HepG2 (cell line): ENCODE data around the gene UCK2. TPM values are rescaled to one million over a fixed set of nuclear protein-coding genes. Genes with fewer than 3 reads are reported as not detected.

Experiments used
- FOXK2 ChIP-seq: fragments of 450-650 bp; IDR thresholded peaks from 2 replicates; pipeline ENCODE4 v1.6.1; 2016
- KLF12 ChIP-seq: sonication (generic); formaldehyde crosslinking; IDR thresholded peaks from 2 replicates; pipeline ENCODE4 v1.4.0; 2020; ENCODE audit warnings: missing genetic modification reagents, borderline replicate concordance
- NFE2L2 ChIP-seq: fragments of 150-350 bp; IDR thresholded peaks from 2 replicates; pipeline ENCODE4 v1.6.1; 2014; ENCODE audit warnings: low read length
- POLR2AphosphoS2 ChIP-seq: IDR thresholded peaks from 2 replicates; pipeline ENCODE4 v1.6.1; 2011; ENCODE audit warnings: low read depth, low read length, improper control_type of control experiment
- SNAI1 ChIP-seq: sonication (generic); formaldehyde crosslinking; IDR thresholded peaks from 2 replicates; pipeline ENCODE4 v1.5.0; 2020; ENCODE audit warnings: mild to moderate bottlenecking, missing genetic modification reagents, borderline replicate concordance
- SRY ChIP-seq: sonication (generic); formaldehyde crosslinking; IDR thresholded peaks from 2 replicates; pipeline ENCODE4 v1.8.0; 2022; ENCODE audit warnings: mild to moderate bottlenecking, missing genetic modification reagents
- TMF1 ChIP-seq: sonication (generic); formaldehyde crosslinking; IDR thresholded peaks from 2 replicates; pipeline ENCODE4 v1.8.1; 2022; ENCODE audit warnings: low read depth, missing genetic modification reagents
- WIZ ChIP-seq: sonication (generic); formaldehyde crosslinking; IDR thresholded peaks from 2 replicates; pipeline ENCODE4 v1.5.1; 2020; ENCODE audit warnings: mild to moderate bottlenecking, missing genetic modification reagents
- ZBTB3 ChIP-seq: sonication (generic); formaldehyde crosslinking; IDR thresholded peaks from 2 replicates; pipeline ENCODE4 v1.4.0; 2020; ENCODE audit warnings: low read depth, mild to moderate bottlenecking, moderate library complexity, missing genetic modification reagents, borderline replicate concordance
- ZC3H4 ChIP-seq: sonication (generic); formaldehyde crosslinking; IDR thresholded peaks from 2 replicates; pipeline ENCODE4 v1.4.0; 2020; ENCODE audit warnings: missing genetic modification reagents, borderline replicate concordance
- ZFP36L2 ChIP-seq: sonication (generic); formaldehyde crosslinking; IDR thresholded peaks from 2 replicates; pipeline ENCODE4 v1.4.0; 2020; ENCODE audit warnings: missing genetic modification reagents
- ZNF709 ChIP-seq: sonication (generic); formaldehyde crosslinking; IDR thresholded peaks from 2 replicates; pipeline ENCODE4 v1.5.0; 2020; ENCODE audit warnings: mild to moderate bottlenecking, missing genetic modification reagents
- ZSCAN21 ChIP-seq: sonication (generic); formaldehyde crosslinking; IDR thresholded peaks from 2 replicates; pipeline ENCODE4 v1.8.0; 2022; ENCODE audit warnings: mild to moderate bottlenecking, missing genetic modification reagents, moderate library complexity, borderline replicate concordance
- polyA plus RNA-seq, 8 experiments: library from polyadenylated mRNA; depleted of rRNA in 3 of 8; stranded (reverse) in 7 of 8; unstranded in 1 of 8; fragments of >200 nt; fragmentation: Illumina TruSeq in 4 of 8; extraction: Trizol in 4 of 8; gene quantifications; 2 replicates each; pipeline versions ENCODE4 v1.2.1 to v1.2.3, GENCODE V29; 2011 to 2016; ENCODE audit warnings: low read depth in 4 of 8, missing spikeins in 1 of 8, mixed read lengths in 1 of 8; ENCODE audit not compliant: insufficient read depth in 1 of 8
- total RNA-seq, 5 experiments: library from RNA; depleted of rRNA; stranded (reverse); fragments of >200 nt; fragmentation: Illumina TruSeq; extraction: Trizol; gene quantifications; 2 replicates each; pipeline ENCODE4 v1.2.3, GENCODE V29; 2016; ENCODE audit warnings: low read depth in 1 of 5
- TF ChIP-seq, protein P1 (sequence below): sonication (generic); formaldehyde crosslinking; IDR thresholded peaks from 2 replicates; pipeline ENCODE4 v1.9.0; 2022; ENCODE audit warnings: missing genetic modification reagents, mild to moderate bottlenecking, borderline replicate concordance
- TF ChIP-seq, protein P2 (sequence below): sonication (generic); formaldehyde crosslinking; IDR thresholded peaks from 2 replicates; pipeline ENCODE4 v1.5.0; 2020; ENCODE audit warnings: mild to moderate bottlenecking, missing genetic modification reagents
- TF ChIP-seq, protein P3 (sequence below): sonication (generic); formaldehyde crosslinking; IDR thresholded peaks from 2 replicates; pipeline ENCODE4 v1.9.0; 2022; ENCODE audit warnings: low read depth, missing genetic modification reagents
- TF ChIP-seq, protein P4 (sequence below): sonication (generic); formaldehyde crosslinking; IDR thresholded peaks from 2 replicates; pipeline ENCODE4 v1.5.1; 2020; ENCODE audit warnings: missing genetic modification reagents, mild to moderate bottlenecking, borderline replicate concordance
- TF ChIP-seq, protein P5 (sequence below): sonication (generic); formaldehyde crosslinking; IDR thresholded peaks from 2 replicates; pipeline ENCODE4 v1.4.0; 2020; ENCODE audit warnings: missing genetic modification reagents

The UCK2 gene
- total and polyA plus RNA-seq, 2 of the 13 experiments (the other 11 are each of a cell fraction or from before 2014, with no cell fraction given), result 64.3 to 78.0 TPM

DNA sequence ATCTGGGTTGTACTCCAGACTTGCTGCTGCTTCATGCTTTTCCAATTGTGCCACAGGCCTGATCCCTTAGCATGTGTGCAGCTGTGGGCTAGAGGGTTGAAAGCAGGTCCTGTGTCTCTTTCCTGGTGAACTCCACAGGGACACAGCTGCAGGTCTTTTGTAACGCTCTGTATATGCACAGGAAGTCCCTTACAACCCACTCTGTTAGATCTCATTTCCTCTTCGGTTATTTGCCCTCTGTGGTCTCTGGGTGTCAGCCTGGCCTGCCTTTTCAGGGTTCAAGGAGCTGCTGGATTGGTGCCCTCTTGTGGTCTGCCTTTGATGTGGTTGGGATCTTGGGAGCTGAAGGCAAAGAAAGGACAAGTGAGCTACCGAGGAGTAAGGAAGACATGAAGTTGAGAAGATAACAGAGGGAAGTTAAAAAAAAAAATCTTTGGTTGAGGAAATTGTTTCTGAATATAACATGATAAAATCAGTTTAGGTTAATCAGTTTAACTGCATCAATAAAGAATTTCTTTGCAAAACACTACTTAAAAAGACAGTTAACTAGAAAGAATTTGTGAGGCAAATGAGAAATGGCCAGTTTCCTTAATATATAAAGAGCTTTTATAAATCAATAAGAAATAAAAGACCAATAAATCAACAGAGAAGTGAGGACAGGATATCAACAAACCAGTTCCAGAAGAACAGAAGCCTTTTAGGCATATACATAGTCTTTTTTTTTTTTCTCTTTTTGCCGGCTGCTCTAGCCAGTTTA, 44.1 kb downstream of the UCK2 start (continued):
- no peak for TF ChIP-seq ZSCAN21 (CRISPR knock-in tag)
- TF ChIP-seq ZBTB3 (CRISPR knock-in tag), result no peak
- TF ChIP-seq, protein P1, sequence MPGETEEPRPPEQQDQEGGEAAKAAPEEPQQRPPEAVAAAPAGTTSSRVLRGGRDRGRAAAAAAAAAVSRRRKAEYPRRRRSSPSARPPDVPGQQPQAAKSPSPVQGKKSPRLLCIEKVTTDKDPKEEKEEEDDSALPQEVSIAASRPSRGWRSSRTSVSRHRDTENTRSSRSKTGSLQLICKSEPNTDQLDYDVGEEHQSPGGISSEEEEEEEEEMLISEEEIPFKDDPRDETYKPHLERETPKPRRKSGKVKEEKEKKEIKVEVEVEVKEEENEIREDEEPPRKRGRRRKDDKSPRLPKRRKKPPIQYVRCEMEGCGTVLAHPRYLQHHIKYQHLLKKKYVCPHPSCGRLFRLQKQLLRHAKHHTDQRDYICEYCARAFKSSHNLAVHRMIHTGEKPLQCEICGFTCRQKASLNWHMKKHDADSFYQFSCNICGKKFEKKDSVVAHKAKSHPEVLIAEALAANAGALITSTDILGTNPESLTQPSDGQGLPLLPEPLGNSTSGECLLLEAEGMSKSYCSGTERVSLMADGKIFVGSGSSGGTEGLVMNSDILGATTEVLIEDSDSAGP, result no peak; the same call in 1 of the 2 replicates
- no peak for TF ChIP-seq SNAI1 (CRISPR knock-in tag)
- TF ChIP-seq, protein P2, sequence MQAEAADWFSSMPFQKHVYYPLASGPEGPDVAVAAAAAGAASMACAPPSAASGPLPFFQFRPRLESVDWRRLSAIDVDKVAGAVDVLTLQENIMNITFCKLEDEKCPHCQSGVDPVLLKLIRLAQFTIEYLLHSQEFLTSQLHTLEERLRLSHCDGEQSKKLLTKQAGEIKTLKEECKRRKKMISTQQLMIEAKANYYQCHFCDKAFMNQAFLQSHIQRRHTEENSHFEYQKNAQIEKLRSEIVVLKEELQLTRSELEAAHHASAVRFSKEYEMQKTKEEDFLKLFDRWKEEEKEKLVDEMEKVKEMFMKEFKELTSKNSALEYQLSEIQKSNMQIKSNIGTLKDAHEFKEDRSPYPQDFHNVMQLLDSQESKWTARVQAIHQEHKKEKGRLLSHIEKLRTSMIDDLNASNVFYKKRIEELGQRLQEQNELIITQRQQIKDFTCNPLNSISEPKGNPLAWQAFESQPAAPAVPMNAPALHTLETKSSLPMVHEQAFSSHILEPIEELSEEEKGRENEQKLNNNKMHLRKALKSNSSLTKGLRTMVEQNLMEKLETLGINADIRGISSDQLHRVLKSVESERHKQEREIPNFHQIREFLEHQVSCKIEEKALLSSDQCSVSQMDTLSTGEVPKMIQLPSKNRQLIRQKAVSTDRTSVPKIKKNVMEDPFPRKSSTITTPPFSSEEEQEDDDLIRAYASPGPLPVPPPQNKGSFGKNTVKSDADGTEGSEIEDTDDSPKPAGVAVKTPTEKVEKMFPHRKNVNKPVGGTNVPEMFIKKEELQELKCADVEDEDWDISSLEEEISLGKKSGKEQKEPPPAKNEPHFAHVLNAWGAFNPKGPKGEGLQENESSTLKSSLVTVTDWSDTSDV (CRISPR knock-in tag), result no peak
- TF ChIP-seq, protein P3, sequence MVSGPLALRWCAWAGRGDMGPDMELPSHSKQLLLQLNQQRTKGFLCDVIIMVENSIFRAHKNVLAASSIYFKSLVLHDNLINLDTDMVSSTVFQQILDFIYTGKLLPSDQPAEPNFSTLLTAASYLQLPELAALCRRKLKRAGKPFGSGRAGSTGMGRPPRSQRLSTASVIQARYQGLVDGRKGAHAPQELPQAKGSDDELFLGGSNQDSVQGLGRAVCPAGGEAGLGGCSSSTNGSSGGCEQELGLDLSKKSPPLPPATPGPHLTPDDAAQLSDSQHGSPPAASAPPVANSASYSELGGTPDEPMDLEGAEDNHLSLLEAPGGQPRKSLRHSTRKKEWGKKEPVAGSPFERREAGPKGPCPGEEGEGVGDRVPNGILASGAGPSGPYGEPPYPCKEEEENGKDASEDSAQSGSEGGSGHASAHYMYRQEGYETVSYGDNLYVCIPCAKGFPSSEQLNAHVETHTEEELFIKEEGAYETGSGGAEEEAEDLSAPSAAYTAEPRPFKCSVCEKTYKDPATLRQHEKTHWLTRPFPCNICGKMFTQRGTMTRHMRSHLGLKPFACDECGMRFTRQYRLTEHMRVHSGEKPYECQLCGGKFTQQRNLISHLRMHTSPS (CRISPR knock-in tag), result no peak
- TF ChIP-seq, protein P4, sequence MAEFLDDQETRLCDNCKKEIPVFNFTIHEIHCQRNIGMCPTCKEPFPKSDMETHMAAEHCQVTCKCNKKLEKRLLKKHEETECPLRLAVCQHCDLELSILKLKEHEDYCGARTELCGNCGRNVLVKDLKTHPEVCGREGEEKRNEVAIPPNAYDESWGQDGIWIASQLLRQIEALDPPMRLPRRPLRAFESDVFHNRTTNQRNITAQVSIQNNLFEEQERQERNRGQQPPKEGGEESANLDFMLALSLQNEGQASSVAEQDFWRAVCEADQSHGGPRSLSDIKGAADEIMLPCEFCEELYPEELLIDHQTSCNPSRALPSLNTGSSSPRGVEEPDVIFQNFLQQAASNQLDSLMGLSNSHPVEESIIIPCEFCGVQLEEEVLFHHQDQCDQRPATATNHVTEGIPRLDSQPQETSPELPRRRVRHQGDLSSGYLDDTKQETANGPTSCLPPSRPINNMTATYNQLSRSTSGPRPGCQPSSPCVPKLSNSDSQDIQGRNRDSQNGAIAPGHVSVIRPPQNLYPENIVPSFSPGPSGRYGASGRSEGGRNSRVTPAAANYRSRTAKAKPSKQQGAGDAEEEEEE (CRISPR knock-in tag), result no peak
- no peak for TF ChIP-seq TMF1 (CRISPR knock-in tag)
- no peak for TF ChIP-seq KLF12 (CRISPR knock-in tag)
- no peak for TF ChIP-seq NFE2L2
- TF ChIP-seq WIZ (CRISPR knock-in tag), result no peak
- 0 out of 2 replicates have a peak, but pooled peaks have one; percentile 41 for TF ChIP-seq ZNF709 (CRISPR knock-in tag)
- no peak for TF ChIP-seq SRY
- TF ChIP-seq, protein P5, sequence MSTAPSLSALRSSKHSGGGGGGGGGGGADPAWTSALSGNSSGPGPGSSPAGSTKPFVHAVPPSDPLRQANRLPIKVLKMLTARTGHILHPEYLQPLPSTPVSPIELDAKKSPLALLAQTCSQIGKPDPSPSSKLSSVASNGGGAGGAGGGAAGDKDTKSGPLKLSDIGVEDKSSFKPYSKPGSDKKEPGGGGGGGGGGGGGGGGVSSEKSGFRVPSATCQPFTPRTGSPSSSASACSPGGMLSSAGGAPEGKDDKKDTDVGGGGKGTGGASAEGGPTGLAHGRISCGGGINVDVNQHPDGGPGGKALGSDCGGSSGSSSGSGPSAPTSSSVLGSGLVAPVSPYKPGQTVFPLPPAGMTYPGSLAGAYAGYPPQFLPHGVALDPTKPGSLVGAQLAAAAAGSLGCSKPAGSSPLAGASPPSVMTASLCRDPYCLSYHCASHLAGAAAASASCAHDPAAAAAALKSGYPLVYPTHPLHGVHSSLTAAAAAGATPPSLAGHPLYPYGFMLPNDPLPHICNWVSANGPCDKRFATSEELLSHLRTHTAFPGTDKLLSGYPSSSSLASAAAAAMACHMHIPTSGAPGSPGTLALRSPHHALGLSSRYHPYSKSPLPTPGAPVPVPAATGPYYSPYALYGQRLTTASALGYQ (CRISPR knock-in tag), result 0 out of 2 replicates have a peak, but pooled peaks have one; percentile 35
- TF ChIP-seq ZFP36L2 (CRISPR knock-in tag), result no peak
- TF ChIP-seq FOXK2, result no peak
- TF ChIP-seq POLR2AphosphoS2, result no peak
- TF ChIP-seq ZC3H4, result no peak
